DND-41 (cell line): ENCODE data around the gene SYNE3.

ENCODE experiments used
- ATAC-seq: fragments of 200-7000 bp; cut with Tn5 transposase; 3 replicates; pipeline ENCODE4 v1.9.1; 2021; ENCODE audit warnings: low read depth; ENCODE audit not compliant: insufficient read depth
- DNase-seq: peaks from one replicate; pipeline ENCODE4 v3.0.0-alpha.2; 2020
- H2AFZ ChIP-seq: 2 replicates; pipeline ENCODE4 v1.6.0; 2012; ENCODE audit warnings: low read depth, low read length
- H3K27ac ChIP-seq: 2 replicates; pipeline ENCODE4 v1.5.1; 2012; ENCODE audit warnings: low read length, inconsistent platforms
- H3K27me3 ChIP-seq: fragments of 200-600 bp; sonication (generic); 2 replicates; pipeline ENCODE4 v1.6.0; 2012; ENCODE audit warnings: low read length, mild to moderate bottlenecking, inconsistent platforms; ENCODE audit not compliant: insufficient read depth, poor library complexity
- H3K36me3 ChIP-seq: 2 replicates; pipeline ENCODE4 v1.5.1; 2012; ENCODE audit warnings: low read length, inconsistent platforms; ENCODE audit not compliant: insufficient read depth
- H3K4me1 ChIP-seq: 2 replicates; pipeline ENCODE4 v1.5.1; 2012; ENCODE audit warnings: mild to moderate bottlenecking, low read length; ENCODE audit not compliant: insufficient read depth
- H3K4me2 ChIP-seq: 2 replicates; pipeline ENCODE4 v1.6.0; 2012; ENCODE audit warnings: mild to moderate bottlenecking, moderate library complexity, low read length, inconsistent platforms; ENCODE audit not compliant: insufficient read depth
- H3K4me3 ChIP-seq, 2 experiments: fragments of 200-600 bp in 1 of 2; shearing (Covaris generic) in 1 of 2; 2 replicates each; pipeline ENCODE4 v1.5.1; 2012 to 2016; ENCODE audit warnings: inconsistent platforms in 2 of 2, low read length in 2 of 2, mild to moderate bottlenecking in 2 of 2, low read depth in 1 of 2, moderate library complexity in 1 of 2
- H3K79me2 ChIP-seq: 2 replicates; pipeline ENCODE4 v1.6.0; 2012; ENCODE audit warnings: low read length, inconsistent platforms; ENCODE audit not compliant: insufficient read depth
- H3K9ac ChIP-seq: 2 replicates; pipeline ENCODE4 v1.6.0; 2012; ENCODE audit warnings: low read depth, mild to moderate bottlenecking, inconsistent platforms, low read length, moderate library complexity
- H3K9me3 ChIP-seq: 2 replicates; pipeline ENCODE4 v1.5.1; 2012; ENCODE audit warnings: low read length, moderate library complexity, mild to moderate bottlenecking, inconsistent platforms; ENCODE audit not compliant: insufficient read depth, severe bottlenecking
- H4K20me1 ChIP-seq: 2 replicates; pipeline ENCODE4 v1.6.0; 2012; ENCODE audit warnings: low read length; ENCODE audit not compliant: insufficient read depth
- EZH2 ChIP-seq: IDR thresholded peaks from 3 replicates; pipeline ENCODE4 v1.6.1; 2012; ENCODE audit warnings: borderline replicate concordance, low read depth, mild to moderate bottlenecking, moderate library complexity, low read length, inconsistent platforms; ENCODE audit not compliant: severe bottlenecking
- TF ChIP-seq, protein P1 (sequence below): IDR thresholded peaks from 2 replicates; pipeline ENCODE4 v1.5.1; 2012; ENCODE audit warnings: borderline replicate concordance, low read length, moderate library complexity, mild to moderate bottlenecking; ENCODE audit not compliant: poor library complexity, severe bottlenecking; ENCODE audit errors: extremely low read depth

SYNE3 gene

DNA sequence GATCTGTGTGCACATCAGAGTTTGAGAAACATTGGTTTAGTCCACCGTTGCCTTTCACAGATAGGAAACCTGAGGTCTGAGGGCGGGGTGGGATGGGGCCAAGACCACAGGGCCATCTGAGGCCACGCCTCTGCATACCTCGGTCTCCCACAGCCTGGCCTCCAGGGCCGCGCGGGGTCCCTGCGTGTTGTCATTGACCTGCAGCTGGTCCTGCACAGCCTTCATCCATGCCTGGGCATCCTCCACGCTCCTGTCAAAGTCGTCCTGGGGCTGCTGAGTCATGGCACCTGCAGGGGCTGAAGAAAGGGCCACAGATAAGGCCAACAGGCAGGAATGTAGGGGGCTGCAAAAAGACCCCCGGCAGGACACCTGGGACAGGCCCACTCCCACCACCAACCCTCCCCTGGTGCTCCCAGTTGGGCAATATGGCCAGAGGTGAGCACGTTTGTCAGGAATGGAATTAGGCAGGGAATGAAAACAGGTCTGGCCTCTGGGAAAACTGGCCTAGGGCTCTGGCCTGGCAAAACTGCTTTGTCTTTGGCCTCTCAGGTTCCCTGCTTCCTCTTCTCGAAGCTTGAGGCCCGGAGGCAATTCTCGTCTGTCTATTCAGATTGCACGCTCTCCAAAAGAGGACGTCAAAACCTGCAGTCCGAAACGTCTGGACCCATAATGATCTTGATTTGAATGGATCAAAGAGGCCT lies 40.8 kb downstream of the SYNE3 start:
- Histone ChIP-seq H3K9me3 (no peaks in the 10 kb centered on the region), H4K20me1 (no peaks in the 10 kb centered on the region; the same call in 1 of the 2 replicates), H3K27ac (no peak overlapping the region), H3K4me2 (no peak overlapping the region), H3K4me1 (no peaks in the 10 kb centered on the region), H3K4me3 (no peak overlapping the region), H3K9ac (no peak overlapping the region), H3K36me3 (no peaks in the 10 kb centered on the region), H2AFZ (no peak overlapping the region), H3K27me3 (no peaks in the 10 kb centered on the region), H3K79me2 (no peaks in the 10 kb centered on the region)
- no peak for ATAC-seq
- DNase-seq = no peak
- no peak for TF ChIP-seq EZH2
- TF ChIP-seq, protein P1, sequence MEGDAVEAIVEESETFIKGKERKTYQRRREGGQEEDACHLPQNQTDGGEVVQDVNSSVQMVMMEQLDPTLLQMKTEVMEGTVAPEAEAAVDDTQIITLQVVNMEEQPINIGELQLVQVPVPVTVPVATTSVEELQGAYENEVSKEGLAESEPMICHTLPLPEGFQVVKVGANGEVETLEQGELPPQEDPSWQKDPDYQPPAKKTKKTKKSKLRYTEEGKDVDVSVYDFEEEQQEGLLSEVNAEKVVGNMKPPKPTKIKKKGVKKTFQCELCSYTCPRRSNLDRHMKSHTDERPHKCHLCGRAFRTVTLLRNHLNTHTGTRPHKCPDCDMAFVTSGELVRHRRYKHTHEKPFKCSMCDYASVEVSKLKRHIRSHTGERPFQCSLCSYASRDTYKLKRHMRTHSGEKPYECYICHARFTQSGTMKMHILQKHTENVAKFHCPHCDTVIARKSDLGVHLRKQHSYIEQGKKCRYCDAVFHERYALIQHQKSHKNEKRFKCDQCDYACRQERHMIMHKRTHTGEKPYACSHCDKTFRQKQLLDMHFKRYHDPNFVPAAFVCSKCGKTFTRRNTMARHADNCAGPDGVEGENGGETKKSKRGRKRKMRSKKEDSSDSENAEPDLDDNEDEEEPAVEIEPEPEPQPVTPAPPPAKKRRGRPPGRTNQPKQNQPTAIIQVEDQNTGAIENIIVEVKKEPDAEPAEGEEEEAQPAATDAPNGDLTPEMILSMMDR = no peak

DNA sequence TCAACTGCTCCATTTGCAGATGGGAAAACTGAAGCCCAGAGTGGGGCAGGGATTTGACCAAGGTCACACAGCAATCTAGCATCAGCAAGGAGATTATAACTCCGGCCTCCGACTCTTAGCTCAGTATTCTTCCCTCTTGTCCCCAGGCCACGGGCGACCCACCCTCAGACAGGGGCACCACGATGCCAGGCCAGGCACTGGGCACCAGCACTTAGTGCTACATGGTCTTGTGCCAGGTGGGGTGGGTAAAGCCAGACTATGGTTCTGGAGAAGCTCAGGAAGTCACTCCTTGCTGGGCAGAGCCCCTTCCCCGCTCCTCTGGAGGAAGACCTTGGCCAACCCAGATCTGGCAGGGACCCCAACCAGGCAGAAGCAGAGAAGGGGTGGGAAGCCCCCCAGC lies 41.5 kb downstream of the SYNE3 start:
- Histone ChIP-seq H4K20me1 (no peaks in the 10 kb centered on the region; the same call in 1 of the 2 replicates), H3K9ac (no peak overlapping the region), H3K36me3 (no peaks in the 10 kb centered on the region), H3K27me3 (no peaks in the 10 kb centered on the region), H3K4me2 (no peak overlapping the region), H3K4me1 (no peaks in the 10 kb centered on the region), H3K9me3 (no peaks in the 10 kb centered on the region), H3K79me2 (no peaks in the 10 kb centered on the region), H3K27ac (no peak overlapping the region), H2AFZ (no peak overlapping the region), H3K4me3 (no peak overlapping the region)
- no peak for TF ChIP-seq EZH2
- TF ChIP-seq, protein P1 = no peak
- ATAC-seq (no peak), DNase-seq (no peak)

DNA sequence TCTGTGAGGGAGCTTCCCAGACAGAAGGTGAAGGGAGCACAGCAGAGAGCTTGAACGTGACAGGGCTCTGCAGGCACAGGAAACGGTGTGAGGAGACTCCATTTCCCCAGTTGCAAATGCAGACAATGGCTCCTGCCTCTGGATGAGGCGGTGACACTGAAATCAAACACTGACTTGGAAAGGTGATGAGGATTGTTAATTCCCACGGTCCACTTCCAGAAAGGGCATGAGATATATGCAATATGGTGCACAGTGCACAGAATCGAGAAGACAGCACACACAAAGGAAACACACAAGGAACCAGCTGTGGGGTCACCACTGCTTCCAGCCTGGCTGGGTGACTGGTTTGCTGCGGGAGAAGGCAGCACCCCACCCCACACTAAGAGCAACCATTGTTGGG lies 42.0 kb downstream of the SYNE3 start:
- H3K79me2 ChIP-seq = no peaks in the 10 kb centered on the region
- H3K9ac ChIP-seq = no peak overlapping the region
- H3K27me3 ChIP-seq = no peaks in the 10 kb centered on the region
- no peak overlapping the region for H3K4me3 ChIP-seq
- no peak overlapping the region for H3K27ac ChIP-seq
- no peak for DNase-seq
- ATAC-seq = no peak
- no peak overlapping the region for H2AFZ ChIP-seq
- H3K36me3 ChIP-seq = no peaks in the 10 kb centered on the region
- H4K20me1 ChIP-seq = no peaks in the 10 kb centered on the region; the same call in 1 of the 2 replicates
- no peaks in the 10 kb centered on the region for H3K9me3 ChIP-seq
- TF ChIP-seq EZH2 = no peak
- TF ChIP-seq, protein P1 = no peak
- no peaks in the 10 kb centered on the region for H3K4me1 ChIP-seq
- H3K4me2 ChIP-seq = no peak overlapping the region
